Erythroblast (primary cell): ENCODE measurements around the gene DNAJC24.

Experiments used
- GATA1 ChIP-seq: IDR thresholded peaks from 2 replicates; pipeline ENCODE4 v1.6.1; 2011; ENCODE audit warnings: low read depth, mild to moderate bottlenecking, control low read depth, low read length, moderate library complexity
- POLR2A ChIP-seq: IDR thresholded peaks from 2 replicates; pipeline ENCODE4 v1.6.1; 2011; ENCODE audit warnings: mild to moderate bottlenecking, low read length

DNA sequence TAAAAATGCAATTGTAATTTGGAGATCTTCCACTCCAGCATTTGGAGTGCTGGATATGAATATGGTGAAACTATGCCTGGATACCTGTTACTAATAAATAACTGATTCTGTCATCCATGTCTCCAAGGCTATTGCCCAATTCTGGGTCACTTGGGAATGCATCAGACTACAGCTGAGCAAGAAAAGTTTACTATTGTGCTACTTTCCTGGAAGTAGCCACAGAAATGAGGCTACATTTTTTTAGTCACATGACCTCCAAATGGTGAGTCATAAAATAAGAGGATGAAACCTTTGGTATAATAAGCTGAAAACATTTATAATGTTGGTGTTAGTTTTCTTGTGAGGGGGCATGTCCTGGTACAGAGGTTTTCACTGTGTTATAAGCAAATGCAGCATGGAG is 44.5 kb upstream of the DNAJC24 start:
- TF ChIP-seq POLR2A (no peak), GATA1 (no peak)
